Activated CD4-positive, CD25-positive, alpha-beta regulatory T cell treated with anti-CD3 and anti-CD28 coated beads, Interleukin-2, amount 50 U/mL, for 16 hours (primary cell): ENCODE measurements around the gene CCDC61.

ENCODE experiments used
- DNase-seq: peaks from one replicate; pipeline ENCODE4 v3.0.0-alpha.2; 2020; ENCODE audit warnings: low read depth, low spot score

Gene CCDC61

DNA sequence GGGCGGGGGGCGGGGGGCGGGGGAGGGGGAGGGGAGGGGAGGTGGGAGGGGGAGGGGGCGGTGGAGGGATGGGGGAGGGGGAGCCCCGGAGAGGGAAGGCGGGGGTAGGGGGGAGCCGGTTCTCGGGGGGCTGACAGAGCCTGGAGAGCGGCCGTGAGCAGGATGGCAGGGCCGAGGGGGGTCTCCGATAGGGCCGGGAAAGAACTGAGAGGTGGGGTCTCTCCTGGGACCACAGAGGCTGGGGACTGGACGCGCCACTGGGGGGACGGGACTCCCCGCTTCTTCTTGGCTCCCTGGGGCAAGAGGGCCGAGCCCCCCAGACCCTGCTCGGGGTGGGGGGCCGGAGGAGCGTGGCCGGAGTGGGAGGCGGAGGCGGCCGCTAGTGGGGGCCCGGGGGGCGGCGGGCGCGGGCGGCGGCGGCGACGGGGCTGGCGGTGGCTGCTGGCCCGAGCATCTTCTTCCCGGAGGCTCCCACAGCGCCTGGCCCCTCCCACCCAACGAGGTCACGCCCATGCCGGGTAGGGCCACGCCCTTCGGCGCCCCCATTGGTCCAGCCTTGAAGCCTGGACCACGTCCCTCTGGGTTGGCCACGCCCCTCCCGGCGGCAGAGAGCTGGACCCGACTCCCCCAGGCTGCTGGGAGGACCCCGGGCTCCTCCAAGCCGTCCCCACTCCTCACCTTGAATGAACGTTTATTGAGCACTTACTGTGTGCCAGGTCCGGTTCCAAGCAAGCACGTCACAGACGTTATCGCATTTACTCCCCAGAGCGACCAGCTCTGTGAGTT is 21.5 kb upstream of the CCDC61 start, which contains the start of gene NOVA2:
TSS of gene NOVA2 (minus strand) at position 313 of the 786 bp plus-strand sequence. CDS start 514 bp downstream, outside the sequence.
- DNase-seq: no peak

DNA sequence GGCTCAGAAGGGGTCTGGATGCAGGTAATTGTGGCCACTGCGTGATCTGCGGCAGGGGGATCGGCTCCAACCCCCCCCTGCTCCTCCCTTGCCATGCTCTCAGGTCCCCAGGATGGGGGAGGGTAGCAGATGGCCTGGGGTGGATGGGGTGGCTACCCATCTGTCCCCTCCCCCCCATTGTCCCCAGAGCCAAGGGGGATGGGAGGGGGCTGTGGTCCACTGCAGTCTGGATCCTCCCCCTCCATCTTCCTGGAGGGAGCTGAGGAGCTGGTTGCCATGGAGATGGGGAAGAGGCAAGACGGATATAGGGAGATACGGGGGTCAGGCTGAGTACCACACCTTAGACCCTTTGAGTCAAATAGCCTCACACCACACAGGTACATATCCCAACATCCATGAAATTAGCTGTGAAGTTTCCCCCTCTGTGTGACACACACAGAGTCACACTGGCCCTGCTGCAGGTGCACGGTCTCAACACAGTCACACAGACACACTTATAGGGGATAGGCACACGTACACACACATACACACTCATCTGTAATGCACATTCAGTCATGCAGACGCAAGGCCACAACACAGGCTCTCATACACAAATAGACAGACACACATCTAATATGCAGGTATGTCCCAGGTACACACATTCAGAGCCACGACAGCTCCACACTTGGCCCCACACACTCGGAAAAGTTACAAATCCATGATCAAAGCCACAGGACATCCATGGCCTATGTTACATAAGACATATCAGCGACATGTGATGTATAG is 19.8 kb upstream of the CCDC61 start:
- DNase-seq: no peak

DNA sequence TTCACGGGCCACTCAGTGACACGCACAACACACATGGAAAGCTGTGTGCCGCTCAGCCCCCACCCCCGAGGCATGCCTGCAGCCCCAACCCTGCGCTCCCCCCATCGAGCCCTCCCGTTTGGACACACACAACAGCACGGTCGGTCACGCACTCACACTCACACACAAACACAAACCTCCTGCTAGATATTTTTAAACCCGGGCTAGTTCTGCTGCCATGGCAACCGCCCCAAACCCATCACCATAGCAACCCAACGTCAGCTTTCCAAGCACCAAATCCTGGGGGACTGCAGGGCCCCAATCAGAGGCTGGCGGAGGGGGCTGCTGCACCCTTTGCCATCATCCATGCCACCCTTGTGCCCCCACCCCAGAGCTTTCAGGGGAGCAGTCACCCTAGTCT is 19.1 kb upstream of the CCDC61 start:
- DNase-seq: no peak

GRCh38 chr19:45978156-45978555 is 17.1 kb upstream of the CCDC61 start:
- no peak for DNase-seq

DNA sequence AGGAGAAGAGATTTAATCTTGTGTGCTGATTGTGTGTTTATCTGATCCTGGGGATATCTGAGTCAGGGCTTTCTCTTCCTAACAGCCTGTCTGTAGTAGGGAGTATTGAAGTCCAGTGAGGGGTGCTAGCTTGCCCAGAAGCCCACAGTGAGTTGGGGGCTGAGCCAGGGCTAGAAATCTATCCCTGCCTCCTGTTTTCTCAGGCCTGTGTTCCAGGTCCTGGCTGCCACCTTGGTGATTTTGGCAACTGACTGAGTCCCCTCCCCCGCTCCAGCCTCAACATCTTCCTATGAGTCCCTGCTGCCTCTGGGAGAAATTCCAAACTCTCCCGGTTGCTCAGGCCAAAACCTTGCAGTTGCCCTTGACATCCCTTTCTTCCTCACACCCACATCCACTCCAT is 13.9 kb upstream of the CCDC61 start:
- DNase-seq: no peak

GRCh38 chr19:45985321-45985720 is 9.9 kb upstream of the CCDC61 start:
- no peak for DNase-seq

DNA sequence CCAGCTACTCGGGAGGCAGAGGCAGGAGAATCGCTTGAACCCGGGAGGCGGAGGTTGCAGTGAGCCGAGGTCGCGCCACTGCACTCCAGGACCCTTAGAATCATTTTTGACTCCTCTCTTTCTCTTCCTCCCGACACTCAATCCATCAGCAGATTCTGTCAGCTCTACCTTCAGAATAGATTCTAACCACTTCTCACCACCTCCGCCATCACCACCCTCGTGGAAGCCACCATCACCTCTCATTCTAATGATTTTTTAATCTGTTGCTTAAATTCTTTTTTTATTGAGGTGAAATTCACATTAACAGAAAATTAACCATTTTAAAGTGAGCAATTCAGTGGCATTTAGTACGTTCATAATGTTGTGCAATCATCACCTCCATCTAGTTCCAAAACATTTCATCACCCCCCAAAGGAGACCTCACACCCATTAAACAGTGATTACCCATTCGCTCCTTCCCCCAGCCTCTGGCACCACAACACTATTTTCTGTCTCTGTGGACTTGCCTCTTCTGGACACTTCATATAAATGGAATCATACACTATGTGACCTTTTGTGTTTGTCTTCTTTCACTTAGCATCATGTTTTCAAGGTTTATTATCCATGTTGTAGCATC is 5.0 kb upstream of the CCDC61 start:
- no peak for DNase-seq

GRCh38 chr19:45994456-45994997 is 740 bp upstream of the CCDC61 start:
- no peak for DNase-seq

DNA sequence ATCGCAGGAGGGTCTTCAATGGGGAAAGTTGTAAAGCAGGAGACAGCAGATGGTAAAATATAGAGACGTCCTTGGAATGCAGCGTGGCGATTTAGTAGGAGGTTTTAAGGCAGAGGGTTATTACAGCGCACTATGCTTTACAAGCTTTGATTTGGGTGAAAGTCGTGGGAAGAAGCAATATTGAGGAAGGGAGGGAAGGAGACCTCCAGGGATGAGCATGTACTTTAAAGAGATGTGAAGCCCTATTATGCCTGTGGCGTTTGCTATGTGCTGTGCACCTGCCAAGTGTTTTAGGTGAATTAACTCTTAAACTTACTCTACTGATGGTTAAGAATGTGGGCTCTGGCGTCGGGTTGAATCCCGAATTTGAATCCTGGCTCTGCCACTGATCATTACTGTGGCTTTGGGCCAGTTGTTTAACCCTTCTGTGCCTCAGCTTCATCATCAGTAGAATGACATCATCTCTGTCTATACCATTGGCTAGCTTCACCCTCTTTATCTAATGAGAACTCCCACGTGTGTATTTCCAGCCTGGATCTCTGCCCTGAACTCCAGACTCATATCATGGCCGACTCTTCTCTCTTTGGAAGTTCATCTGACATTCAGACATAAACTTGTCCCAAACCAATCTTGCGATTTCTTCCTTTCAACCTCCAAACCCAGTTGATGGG is 583 bp downstream of the CCDC61 start:
- no peak for DNase-seq

- no peak for DNase-seq
These were observed 1.7 kb downstream of the CCDC61 start for GRCh38 chr19:45996933-45997332.

DNA sequence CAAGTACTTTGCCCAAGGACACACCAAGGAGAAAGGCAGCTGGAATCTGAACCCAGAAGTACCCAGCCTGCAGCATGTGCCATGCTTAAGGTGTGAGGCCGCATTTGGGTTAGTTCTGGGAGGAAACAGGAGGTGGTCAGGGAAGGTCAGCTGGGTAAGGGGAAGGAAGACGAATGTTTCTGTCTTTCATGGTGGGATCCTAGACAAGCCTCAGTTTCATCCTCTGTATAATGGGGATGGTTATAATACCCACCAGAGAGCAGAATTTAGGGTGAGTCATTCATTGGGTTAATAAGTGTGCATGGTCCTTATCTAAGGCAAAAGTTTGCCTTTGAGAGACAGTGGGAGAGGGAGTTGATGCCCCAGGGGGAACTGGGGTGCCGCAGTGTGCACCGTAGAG is 3.6 kb downstream of the CCDC61 start:
- no peak for DNase-seq

GRCh38 chr19:45999653-46000121 is 4.4 kb downstream of the CCDC61 start:
- no peak for DNase-seq

DNA sequence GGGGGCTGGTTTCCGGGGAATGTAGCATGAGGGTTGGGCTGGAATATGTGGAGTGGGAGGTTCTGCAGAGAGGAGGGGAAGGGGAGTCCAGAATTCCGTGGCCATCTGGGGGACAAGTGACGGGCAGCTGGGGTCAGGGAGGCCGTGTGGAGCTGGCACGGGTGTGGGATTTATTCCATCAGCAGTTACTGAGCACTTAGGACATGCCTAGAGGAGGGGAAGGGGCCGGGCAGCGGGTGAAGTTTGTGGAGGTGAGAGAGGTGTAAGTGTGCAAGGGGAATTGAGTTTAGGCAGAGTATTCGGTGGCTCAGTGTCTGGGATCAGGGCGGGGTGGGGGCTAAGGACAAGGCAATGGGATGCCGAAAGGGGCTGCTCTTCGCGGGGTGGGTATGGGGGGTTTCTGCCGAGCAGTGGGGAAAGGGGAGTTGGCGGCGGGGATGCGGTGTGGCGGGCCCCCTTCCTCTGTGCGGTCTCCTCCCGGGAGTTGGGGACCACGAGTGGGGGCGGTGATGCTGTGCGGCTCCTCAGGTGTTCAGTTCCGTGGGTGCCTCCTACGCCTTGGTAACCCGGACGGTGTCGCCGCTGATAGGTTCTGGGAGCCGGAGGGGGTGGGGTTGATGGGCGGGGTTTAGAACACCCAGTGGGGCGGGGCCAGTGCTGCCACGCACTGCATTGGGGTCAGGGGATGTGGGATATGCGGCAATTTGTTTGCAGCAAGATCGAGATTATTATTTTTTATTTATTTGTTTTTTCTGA is 5.4 kb downstream of the CCDC61 start:
- peak; percentile 56 for DNase-seq

DNA sequence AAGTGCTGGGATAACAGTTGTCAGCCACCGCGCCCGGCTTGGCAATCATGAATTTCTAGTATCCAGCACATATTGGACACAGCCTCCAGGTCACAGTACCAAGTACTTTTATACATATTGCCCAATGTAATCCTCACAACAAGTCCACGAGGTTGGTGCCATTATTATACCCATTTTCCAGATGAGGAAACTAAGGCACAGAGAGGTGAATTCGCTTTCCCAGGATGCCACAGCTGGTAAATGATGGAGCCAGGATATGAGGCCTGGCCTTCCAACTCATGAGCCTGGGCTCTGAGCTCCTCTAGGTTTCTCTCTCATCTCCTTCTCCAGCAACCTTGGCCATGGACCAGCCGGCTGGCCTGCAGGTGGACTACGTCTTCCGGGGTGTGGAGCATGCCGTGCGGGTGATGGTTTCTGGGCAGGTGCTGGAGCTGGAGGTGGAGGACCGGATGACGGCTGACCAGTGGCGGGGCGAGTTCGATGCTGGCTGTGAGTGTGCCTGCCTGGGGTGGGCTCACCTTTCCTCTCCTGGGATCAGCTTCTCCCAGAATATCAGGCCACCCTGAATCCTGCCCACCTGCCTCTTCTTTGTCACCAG is 7.5 kb downstream of the CCDC61 start:
- DNase-seq: no peak

DNA sequence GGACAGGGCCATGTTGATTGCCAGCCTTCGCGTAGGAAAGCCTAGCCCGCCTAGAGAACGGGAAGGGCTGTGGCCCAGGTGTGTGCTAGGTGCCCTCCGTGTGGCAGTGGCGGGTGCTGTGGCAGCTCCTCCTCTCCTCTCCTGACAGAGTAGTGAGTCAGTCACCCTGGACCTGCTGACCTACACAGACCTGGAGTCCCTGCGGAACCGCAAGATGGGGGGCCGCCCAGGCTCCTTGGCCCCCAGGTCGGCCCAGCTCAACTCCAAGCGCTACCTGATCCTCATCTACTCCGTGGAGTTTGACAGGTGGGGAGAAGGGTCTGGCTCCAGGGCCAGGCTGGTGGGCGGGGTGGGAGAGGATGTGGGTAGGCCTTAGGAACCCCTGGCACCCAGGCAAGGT is 11.1 kb downstream of the CCDC61 start:
- no peak for DNase-seq

DNA sequence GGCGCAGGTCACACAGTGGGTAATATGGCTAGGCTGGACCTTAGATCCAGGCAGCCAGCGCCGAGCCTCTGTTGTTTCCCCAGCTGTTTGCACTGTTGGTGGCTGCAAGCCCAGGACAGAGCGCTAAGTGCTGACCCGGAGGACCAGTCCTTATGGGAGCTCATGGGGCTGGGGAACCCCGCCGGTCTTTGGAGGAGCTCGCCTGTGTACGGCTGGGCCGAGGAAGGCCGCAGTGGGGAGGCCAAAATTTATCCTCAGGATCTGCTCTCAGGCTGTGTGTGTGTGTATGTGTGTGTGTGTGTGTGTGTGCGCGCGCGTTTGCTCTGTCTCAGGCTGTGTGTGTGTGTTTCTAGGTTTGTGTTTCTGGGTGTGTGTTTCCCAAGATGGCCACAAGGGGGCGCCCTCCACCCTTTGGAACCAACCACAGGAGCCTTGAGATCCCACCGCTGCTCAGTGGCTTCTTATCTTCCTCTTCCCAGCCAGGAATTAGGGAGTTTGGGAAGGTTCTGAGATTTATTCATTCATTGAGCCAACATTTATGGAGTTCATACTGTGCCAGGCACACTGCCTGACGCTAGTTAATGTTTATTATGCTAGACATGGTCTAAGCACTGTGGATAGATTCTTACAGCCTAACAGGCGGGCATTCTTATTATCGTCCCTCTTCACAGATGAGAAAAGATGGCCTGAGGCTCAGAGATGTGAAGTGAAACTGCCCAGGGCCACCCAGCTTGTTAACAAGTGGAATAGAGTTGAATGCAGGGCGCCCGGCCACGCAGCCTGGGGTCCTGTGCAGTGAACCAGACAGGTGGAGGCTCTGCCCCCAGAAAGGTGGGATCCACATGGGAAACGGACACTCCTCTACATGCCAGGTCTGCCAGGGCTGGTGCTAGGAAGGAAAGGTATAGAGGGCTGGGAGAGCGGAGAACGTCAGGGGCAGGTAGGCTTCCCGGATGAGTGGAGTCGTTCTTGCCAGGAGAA is 14.6 kb downstream of the CCDC61 start:
- peak; percentile 47 for DNase-seq

GRCh38 chr19:46014534-46014933 is 19.3 kb downstream of the CCDC61 start:
- no peak for DNase-seq

DNA sequence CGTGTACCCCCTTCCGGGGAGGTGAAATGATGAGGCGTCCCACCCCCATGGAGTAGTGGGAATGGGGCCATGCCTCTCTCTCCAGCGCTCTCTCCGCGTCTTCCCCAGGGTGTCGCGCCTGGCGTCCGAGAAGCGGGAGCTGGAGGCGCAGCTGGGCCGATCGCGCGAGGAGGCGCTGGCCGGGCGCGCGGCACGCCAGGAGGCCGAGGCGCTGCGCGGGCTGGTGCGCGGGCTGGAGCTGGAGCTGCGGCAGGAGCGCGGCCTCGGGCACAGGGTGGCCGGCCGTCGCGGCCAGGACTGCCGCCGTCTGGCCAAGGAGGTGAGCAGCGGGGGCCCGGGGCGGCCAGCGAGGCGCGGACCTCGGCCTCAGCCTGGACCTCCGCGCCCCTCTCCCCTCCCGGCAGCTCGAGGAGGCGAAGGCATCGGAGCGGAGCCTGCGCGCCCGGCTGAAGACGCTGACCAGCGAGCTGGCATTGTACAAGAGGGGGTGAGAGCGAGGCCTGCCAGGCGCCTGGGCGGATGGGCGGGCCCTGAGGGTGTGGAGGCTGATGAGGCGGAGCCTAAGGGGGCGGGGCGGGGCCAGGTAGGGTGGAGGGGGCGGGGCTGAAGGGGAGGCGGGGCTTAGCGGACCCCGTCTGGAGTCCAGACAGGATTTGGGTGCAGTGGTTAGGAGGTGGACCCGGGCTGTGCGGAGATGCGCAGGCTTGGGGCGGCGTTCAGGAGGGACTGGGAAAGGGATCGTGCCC is 19.8 kb downstream of the CCDC61 start:
- peak; percentile 29 for DNase-seq
